BE2C (cell line): ENCODE data around the gene FBXL14.
A peak's percentile ranks its signal among the peaks of the same experiment; 100 is the strongest.

Experiments
- DNase-seq: peaks from one replicate; pipeline ENCODE4 v3.0.0-alpha.2; 2020
- H3K27me3 ChIP-seq: fragments of 250-450 bp; sonication (Bioruptor Pico); 2 replicates; pipeline ENCODE4 v1.5.1; 2020; ENCODE audit warnings: mild to moderate bottlenecking
- H3K36me3 ChIP-seq: fragments of 250-450 bp; sonication (Bioruptor Pico); 2 replicates; pipeline ENCODE4 v1.5.1; 2020; ENCODE audit warnings: mild to moderate bottlenecking
- H3K4me1 ChIP-seq: fragments of 250-450 bp; sonication (Bioruptor Pico); 2 replicates; pipeline ENCODE4 v1.5.1; 2020
- H3K4me3 ChIP-seq: 2 replicates; pipeline ENCODE4 v1.5.1; 2011; ENCODE audit warnings: low read depth, low read length
- H3K9me3 ChIP-seq: fragments of 250-450 bp; sonication (Bioruptor Pico); 2 replicates; pipeline ENCODE4 v1.5.1; 2020
- TF ChIP-seq, protein P1 (sequence below): IDR thresholded peaks from 2 replicates; pipeline ENCODE4 v1.5.1; 2012; ENCODE audit warnings: mild to moderate bottlenecking, low read depth, low read length

Gene FBXL14

DNA sequence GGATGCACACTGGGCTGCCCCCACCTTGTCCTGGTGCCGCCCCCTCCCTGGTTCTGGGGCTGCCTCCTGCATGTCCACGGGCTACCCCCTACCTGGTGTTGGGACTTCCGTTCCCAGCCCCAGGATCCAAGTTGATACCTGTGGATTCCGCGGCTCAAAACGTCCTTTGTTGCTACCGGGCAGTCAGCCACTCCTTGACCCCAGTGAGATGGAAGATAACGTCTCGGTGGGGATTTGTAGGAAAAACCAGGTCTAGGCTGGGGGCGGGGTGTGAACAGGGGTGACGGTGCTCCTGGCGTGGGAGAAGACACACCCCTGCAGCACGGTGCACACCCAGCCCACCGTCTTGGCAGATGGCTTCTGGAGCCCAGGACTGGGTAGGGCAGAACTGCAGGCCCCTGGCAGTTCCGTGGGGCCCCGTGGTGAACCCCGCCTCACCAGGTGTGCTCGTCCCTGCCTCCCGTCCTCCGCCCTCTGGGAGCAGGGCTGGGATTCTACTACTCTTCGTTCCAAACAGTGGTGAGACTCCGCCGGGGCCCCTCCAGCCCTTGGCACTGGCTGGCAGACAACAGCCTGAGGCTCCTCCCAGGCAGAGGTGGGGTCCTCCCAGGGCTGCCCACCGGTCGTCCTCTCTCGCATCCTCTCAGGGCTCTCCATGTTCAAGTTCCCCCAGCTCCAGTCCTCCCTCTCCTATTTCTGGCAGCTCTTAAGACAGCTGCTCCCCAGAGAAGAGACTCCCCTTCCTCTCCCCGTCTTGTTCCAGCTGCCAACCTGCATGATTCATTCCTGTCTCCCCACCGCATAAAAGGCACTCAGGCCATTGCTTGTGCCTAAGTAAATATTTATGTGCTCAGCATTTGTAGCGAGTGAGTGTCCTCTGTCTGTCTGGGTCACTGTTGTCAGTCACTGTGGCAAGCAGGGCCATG lies 75.5 kb downstream of the FBXL14 start:
- Histone ChIP-seq H3K4me3 (no peak overlapping the region), H3K27me3 (no peaks in the 10 kb centered on the region), H3K36me3 (no peaks in the 10 kb centered on the region), H3K4me1 (no peaks in the 10 kb centered on the region), H3K9me3 (peaks cover 7% of the 10 kb centered on the region; the same call in 1 of the 2 replicates)
- DNase-seq = no peak
- TF ChIP-seq, protein P1, sequence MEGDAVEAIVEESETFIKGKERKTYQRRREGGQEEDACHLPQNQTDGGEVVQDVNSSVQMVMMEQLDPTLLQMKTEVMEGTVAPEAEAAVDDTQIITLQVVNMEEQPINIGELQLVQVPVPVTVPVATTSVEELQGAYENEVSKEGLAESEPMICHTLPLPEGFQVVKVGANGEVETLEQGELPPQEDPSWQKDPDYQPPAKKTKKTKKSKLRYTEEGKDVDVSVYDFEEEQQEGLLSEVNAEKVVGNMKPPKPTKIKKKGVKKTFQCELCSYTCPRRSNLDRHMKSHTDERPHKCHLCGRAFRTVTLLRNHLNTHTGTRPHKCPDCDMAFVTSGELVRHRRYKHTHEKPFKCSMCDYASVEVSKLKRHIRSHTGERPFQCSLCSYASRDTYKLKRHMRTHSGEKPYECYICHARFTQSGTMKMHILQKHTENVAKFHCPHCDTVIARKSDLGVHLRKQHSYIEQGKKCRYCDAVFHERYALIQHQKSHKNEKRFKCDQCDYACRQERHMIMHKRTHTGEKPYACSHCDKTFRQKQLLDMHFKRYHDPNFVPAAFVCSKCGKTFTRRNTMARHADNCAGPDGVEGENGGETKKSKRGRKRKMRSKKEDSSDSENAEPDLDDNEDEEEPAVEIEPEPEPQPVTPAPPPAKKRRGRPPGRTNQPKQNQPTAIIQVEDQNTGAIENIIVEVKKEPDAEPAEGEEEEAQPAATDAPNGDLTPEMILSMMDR = no peak

DNA sequence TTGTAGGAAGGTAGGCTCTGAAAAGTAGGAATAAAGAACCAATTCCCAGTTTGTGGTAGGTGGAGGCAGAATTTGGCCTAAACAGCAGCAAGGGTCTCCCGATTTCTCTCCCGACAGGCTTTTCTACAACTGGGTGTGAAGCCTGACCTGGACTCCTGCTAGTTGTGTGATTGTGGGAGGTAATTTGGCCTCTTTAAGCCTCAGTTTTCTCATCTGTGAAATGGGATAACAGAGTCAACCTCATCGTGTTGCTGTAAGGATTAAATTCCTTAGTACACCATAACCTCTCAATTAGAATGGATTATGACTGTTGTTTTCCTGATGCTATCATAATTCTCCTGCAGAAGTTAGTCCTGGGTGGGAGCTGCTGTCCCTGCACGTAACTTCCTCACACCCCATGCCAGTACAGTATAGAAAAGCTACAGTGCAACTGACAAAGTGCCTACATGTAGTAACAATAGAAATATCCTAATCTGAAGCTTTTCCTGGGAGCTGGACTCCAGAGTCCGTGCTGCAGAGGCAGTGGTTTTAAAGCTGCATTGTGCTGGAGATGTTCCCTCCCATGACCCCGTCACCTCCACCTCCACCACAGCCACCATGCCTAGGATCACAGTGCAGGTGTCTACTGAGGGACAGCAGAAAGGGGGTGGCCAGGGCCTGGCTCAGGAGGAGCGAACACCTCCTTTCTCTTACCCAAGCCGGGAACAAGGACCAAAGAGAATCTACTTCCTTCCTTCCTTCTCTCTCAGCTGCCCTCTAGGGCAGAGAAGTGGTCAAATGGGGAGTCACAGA lies 76.5 kb downstream of the FBXL14 start:
- no peak overlapping the region for H3K4me3 ChIP-seq
- no peaks in the 10 kb centered on the region for H3K27me3 ChIP-seq
- TF ChIP-seq, protein P1 = no peak
- H3K36me3 ChIP-seq = no peaks in the 10 kb centered on the region
- DNase-seq = no peak
- H3K4me1 ChIP-seq = no peaks in the 10 kb centered on the region
- H3K9me3 ChIP-seq = peaks cover 7% of the 10 kb centered on the region; the same call in 1 of the 2 replicates

DNA sequence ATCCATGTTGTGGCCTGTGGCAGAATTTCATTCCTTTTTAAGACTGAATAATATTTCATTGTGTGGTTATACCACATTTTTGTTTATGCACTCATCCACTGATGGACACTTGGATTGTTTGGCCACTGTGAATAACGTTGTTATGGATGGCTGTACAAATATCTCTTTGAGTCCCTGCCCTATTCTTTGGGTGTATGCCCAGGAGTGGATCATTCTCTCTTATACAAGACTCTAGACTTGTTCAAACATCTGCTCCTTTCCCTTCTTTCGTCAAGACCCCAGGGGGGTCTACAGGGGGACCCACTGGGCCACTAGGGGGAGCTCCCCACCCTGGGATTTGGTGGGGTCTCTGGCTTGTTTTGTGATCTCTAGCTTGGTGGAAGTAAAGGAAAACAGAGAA lies 77.4 kb downstream of the FBXL14 start:
- Histone ChIP-seq H3K9me3 (peaks cover 7% of the 10 kb centered on the region; the same call in 1 of the 2 replicates), H3K4me1 (no peaks in the 10 kb centered on the region), H3K36me3 (no peaks in the 10 kb centered on the region), H3K4me3 (no peak overlapping the region), H3K27me3 (no peaks in the 10 kb centered on the region)
- peak; percentile 49 for DNase-seq
- TF ChIP-seq, protein P1 = peak; percentile 79
